Endothelial cell of umbilical vein (primary cell): ENCODE measurements around the gene RNF213. TPM values are rescaled to one million over a fixed set of nuclear protein-coding genes. Genes with fewer than 3 reads are reported as not detected.

Experiments used
- BruUV-seq: library from RNA; stranded (reverse); fragments of 400-500 nt; replicated peaks from 2 replicates; lab custom pipeline; 2021; lab: Mats Ljungman, UMichigan
- CTCF ChIA-PET: fragments of 300-600, 350-600 bp; sonication (Branson Sonifier 250); formaldehyde crosslinking; loops from one replicate; lab custom pipeline; 2021; ENCODE audit warnings: antibody characterized with exemption, inconsistent platforms; lab: Charles Lee
- POLR2A ChIA-PET: fragments of 300-600, 350-600 bp; sonication (Branson Sonifier 250); formaldehyde crosslinking; loops from one replicate; lab custom pipeline; 2021; ENCODE audit warnings: antibody characterized with exemption, inconsistent platforms; lab: Charles Lee
- DNase-seq: peaks from one replicate; pipeline ENCODE4 v3.0.0-alpha.2; 2011; ENCODE audit warnings: low read depth, low spot score
- FAIRE-seq: peaks from 2 replicates; lab custom pipeline; 2011; peaks lifted over from hg19 to GRCh38; lab: Jason Lieb, UNC
- H2AFZ ChIP-seq: 2 replicates; pipeline ENCODE4 v1.6.0; 2012; ENCODE audit warnings: low read depth, low read length, control low read depth, inconsistent platforms
- H3K27ac ChIP-seq: 2 replicates; pipeline ENCODE4 v1.5.1; 2011; ENCODE audit warnings: low read depth, mild to moderate bottlenecking, control low read depth, low read length, moderate library complexity; ENCODE audit not compliant: insufficient read depth
- H3K27me3 ChIP-seq, 2 experiments: 2 replicates each; pipeline versions ENCODE4 v1.6.0 to v1.6.1; 2011; ENCODE audit warnings: low read length in 2 of 2, mixed read lengths in 1 of 2; ENCODE audit not compliant: control insufficient read depth in 2 of 2, insufficient read depth in 2 of 2
- H3K36me3 ChIP-seq, 2 experiments: 2 replicates in 1 of 2; 3 replicates in 1 of 2; pipeline ENCODE4 v1.5.1; 2011; ENCODE audit warnings: low read length in 2 of 2, mild to moderate bottlenecking in 1 of 2, moderate library complexity in 1 of 2; ENCODE audit not compliant: control insufficient read depth in 2 of 2, insufficient read depth in 2 of 2; ENCODE audit errors: extremely low read depth in 1 of 2
- H3K4me1 ChIP-seq: 3 replicates; pipeline ENCODE4 v1.5.1; 2011; ENCODE audit warnings: mild to moderate bottlenecking, low read length; ENCODE audit not compliant: control insufficient read depth, insufficient read depth; ENCODE audit errors: extremely low read depth
- H3K4me2 ChIP-seq: 2 replicates; pipeline ENCODE4 v1.6.1; 2011; ENCODE audit warnings: low read length, control low read depth, mixed read lengths; ENCODE audit not compliant: insufficient read depth
- H3K4me3 ChIP-seq, 3 experiments: fragments of 200-600 bp in 1 of 3; sonication (generic), shearing (Covaris generic) in 1 of 3; replicated peaks in 1 of 3; 2 replicates each; pipeline ENCODE4 v1.5.1; 2011 to 2016; ENCODE audit warnings: control low read depth in 3 of 3, low read length in 3 of 3, mild to moderate bottlenecking in 2 of 3, inconsistent platforms in 1 of 3, low read depth in 1 of 3, moderate library complexity in 1 of 3; ENCODE audit not compliant: insufficient read depth in 1 of 3
- H3K79me2 ChIP-seq: 2 replicates; pipeline ENCODE4 v1.6.0; 2012; ENCODE audit warnings: low read length, inconsistent platforms; ENCODE audit not compliant: control insufficient read depth, insufficient read depth
- H3K9ac ChIP-seq: replicated peaks from 2 replicates; pipeline ENCODE3; 2011; ENCODE audit warnings: low read length, control low read depth; ENCODE audit not compliant: insufficient read depth; ENCODE audit errors: extremely low read depth
- H3K9me1 ChIP-seq: replicated peaks from 3 replicates; pipeline ENCODE4 v1.6.0; 2011; ENCODE audit warnings: mild to moderate bottlenecking, low read length; ENCODE audit not compliant: control insufficient read depth, insufficient read depth; ENCODE audit errors: extremely low read depth
- H3K9me3 ChIP-seq: replicated peaks from 2 replicates; pipeline ENCODE4 v1.5.1; 2012; ENCODE audit warnings: low read length, inconsistent platforms; ENCODE audit not compliant: control insufficient read depth, insufficient read depth
- H4K20me1 ChIP-seq: replicated peaks from 2 replicates; pipeline ENCODE3; 2011; ENCODE audit warnings: mild to moderate bottlenecking, low read length; ENCODE audit not compliant: control insufficient read depth, insufficient read depth; ENCODE audit errors: extremely low read depth
- CTCF ChIP-seq, 2 donors: IDR thresholded peaks; 1 replicate in 1 of 2; 2 replicates in 1 of 2; pipeline ENCODE4 v1.5.1; 2011; ENCODE audit warnings: low read length in 2 of 2, mild to moderate bottlenecking in 2 of 2, moderate library complexity in 2 of 2, control low read depth in 1 of 2, inconsistent platforms in 1 of 2, low read depth in 1 of 2; ENCODE audit not compliant: insufficient read depth in 1 of 2; ENCODE audit errors: extremely low read depth in 1 of 2
- EZH2 ChIP-seq: IDR thresholded peaks from 2 replicates; pipeline ENCODE4 v1.6.1; 2012; ENCODE audit warnings: borderline replicate concordance, low read depth, mild to moderate bottlenecking, moderate library complexity, low read length, inconsistent platforms; ENCODE audit not compliant: severe bottlenecking
- FOS ChIP-seq: IDR thresholded peaks from 2 replicates; pipeline ENCODE4 v1.6.1; 2011; ENCODE audit warnings: mild to moderate bottlenecking, low read length, moderate library complexity, borderline replicate concordance; ENCODE audit not compliant: insufficient read depth
- GATA2 ChIP-seq: IDR thresholded peaks from 2 replicates; pipeline ENCODE4 v1.7.0; 2011; ENCODE audit warnings: low read depth, mild to moderate bottlenecking, moderate library complexity, mixed read lengths, low read length; ENCODE audit not compliant: insufficient read length, insufficient read depth
- JUN ChIP-seq: IDR thresholded peaks from 2 replicates; pipeline ENCODE4 v1.6.1; 2011; ENCODE audit warnings: borderline replicate concordance, low read depth; ENCODE audit not compliant: insufficient read length, insufficient read depth
- MAX ChIP-seq: IDR thresholded peaks from 2 replicates; pipeline ENCODE4 v1.6.1; 2011; ENCODE audit not compliant: insufficient read depth, insufficient read length
- MYC ChIP-seq: IDR thresholded peaks from one replicate; pipeline ENCODE4 v1.6.1; 2011; ENCODE audit warnings: mild to moderate bottlenecking, low read depth, low read length
- POLR2A ChIP-seq: IDR thresholded peaks from 2 replicates; pipeline ENCODE4 v1.6.1; 2012; ENCODE audit warnings: low read depth, mild to moderate bottlenecking, control low read depth, low read length
- POLR2AphosphoS5 ChIP-seq: IDR thresholded peaks from 2 replicates; pipeline ENCODE4 v1.6.1; 2012; ENCODE audit warnings: low read depth, mild to moderate bottlenecking, control low read depth, low read length, moderate library complexity; ENCODE audit not compliant: insufficient read depth
- dilution Hi-C: fragments of 300-500 bp; cut with MboI; formaldehyde crosslinking; loops from one replicate; pipeline ENCODE4 v1.15.0; 2019; ENCODE audit warnings: low sequenced_read_pairs; ENCODE audit not compliant: extremely low pct_ligation_motif_present
- intact Hi-C: fragments of 100-400 bp; cut with micrococcal nuclease; formaldehyde crosslinking; loops from one replicate; pipeline ENCODE4 v1.10.0; 2022
- polyA plus RNA-seq, 4 experiments: library from polyadenylated mRNA; depleted of rRNA in 3 of 4; stranded (reverse) in 3 of 4; unstranded in 1 of 4; fragments of >200 nt; gene quantifications; 2 replicates each; pipeline versions ENCODE4 v1.2.1 to v1.2.3, GENCODE V29; 2011 to 2012; ENCODE audit warnings: missing spikeins in 1 of 4
- total RNA-seq: library from RNA; stranded (reverse); gene quantifications from 2 replicates; pipeline ENCODE4 v1.2.3, GENCODE V29; 2021

RNF213 gene
- total and polyA plus RNA-seq, 2 donors (not counting 3 experiments of a cell fraction or from before 2014, with no cell fraction given): 36.5 to 116 TPM

GRCh38 chr17:80248894-80249710, 11.6 kb upstream of the RNF213 start:
- TF ChIP-seq GATA2 (no peak), POLR2AphosphoS5 (no peak), FOS (no peak), MYC (no peak), POLR2A (no peak), MAX (no peak), EZH2 (no peak), CTCF (IDR thresholded peaks at IDR 0.05; ENCODE audit: extremely low read depth in 1 of 2, insufficient read depth in 1 of 2, low read depth in 1 of 2, low read length in 2 of 2) (no peak), JUN (no peak)
- Histone ChIP-seq H4K20me1 (no peaks in the 10 kb centered on the region), H3K27ac (no peak overlapping the region), H3K4me1 (peaks cover 4% of the 10 kb centered on the region), H3K79me2 (no peaks in the 10 kb centered on the region), H3K27me3 (no peaks in the 10 kb centered on the region), H3K9me1 (no peaks in the 10 kb centered on the region), H2AFZ (no peak overlapping the region), H3K9ac (no peak overlapping the region), H3K4me3 (no peak overlapping the region), H3K9me3 (no peaks in the 10 kb centered on the region), H3K4me2 (no peak overlapping the region), H3K36me3 (peaks cover 0 to 16% of the 10 kb centered on the region in 2 experiments)
- no peak for FAIRE-seq
- DNase-seq: no peak
- BruUV-seq: no TSS peak
- ChIA-PET CTCF (no interaction called here), POLR2A (no interaction called here)
- dilution Hi-C loops: no loop called here
- intact Hi-C loops: no loop called here
